ENCODE measurements around the gene GPR17.

The GPR17 gene, protein sequence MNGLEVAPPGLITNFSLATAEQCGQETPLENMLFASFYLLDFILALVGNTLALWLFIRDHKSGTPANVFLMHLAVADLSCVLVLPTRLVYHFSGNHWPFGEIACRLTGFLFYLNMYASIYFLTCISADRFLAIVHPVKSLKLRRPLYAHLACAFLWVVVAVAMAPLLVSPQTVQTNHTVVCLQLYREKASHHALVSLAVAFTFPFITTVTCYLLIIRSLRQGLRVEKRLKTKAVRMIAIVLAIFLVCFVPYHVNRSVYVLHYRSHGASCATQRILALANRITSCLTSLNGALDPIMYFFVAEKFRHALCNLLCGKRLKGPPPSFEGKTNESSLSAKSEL

GRCh38 chr2:127645395-127646291, at the start of gene GPR17:
GPR17 (plus strand) TSS chr2:127646153; CDS start chr2:127650736, 4,583 bp downstream.
- no peak for DNase-seq

GRCh38 chr2:127596311-127597045, 49.5 kb upstream of the GPR17 start:
- DNase-seq: no peak

- DNase-seq: no peak
These were observed 48.6 kb upstream of the GPR17 start for GRCh38 chr2:127597046-127597983.

DNA sequence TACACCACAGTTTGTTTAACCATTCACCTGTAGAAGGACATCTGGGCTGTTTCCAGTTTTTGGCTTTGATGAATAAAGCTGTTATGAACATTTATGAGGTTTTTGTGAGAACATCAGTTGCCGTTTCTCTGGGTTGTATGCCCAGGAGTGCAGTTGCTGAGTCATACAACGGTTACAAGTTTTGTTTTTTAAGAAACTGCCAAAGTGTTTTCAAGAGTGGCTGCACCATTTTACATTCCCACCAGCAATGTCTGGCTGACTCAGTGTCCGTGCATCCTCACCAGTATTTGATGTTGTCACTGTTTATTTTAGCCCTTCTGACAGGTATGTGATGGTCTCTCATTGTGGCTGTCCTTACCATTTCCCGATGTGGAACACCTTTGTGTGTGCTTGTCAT, 48.0 kb upstream of the GPR17 start:
- no peak for DNase-seq

DNA sequence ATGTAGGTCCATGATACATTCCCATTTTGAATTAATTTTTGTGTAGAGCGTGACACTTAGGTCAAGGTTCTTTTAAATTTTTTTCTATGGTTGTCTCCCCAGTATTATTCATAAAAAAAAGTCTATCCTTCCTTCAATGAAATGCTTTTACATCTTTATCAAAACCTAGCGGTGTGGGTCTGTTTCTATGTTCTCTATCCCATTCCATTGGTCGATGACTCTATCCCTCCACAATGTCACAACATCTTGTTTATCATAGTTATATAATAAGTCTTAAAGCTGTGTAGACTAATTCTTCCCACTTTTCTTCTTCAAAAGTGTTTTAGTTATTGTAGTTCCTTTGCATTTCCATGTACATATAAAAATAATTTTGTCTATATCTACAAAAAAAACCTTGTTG, 47.2 kb upstream of the GPR17 start:
- DNase-seq: no peak

- no peak for DNase-seq
These were observed 46.7 kb upstream of the GPR17 start for GRCh38 chr2:127599211-127599610.

GRCh38 chr2:127604986-127605385, 41.0 kb upstream of the GPR17 start:
- DNase-seq: no peak

DNA sequence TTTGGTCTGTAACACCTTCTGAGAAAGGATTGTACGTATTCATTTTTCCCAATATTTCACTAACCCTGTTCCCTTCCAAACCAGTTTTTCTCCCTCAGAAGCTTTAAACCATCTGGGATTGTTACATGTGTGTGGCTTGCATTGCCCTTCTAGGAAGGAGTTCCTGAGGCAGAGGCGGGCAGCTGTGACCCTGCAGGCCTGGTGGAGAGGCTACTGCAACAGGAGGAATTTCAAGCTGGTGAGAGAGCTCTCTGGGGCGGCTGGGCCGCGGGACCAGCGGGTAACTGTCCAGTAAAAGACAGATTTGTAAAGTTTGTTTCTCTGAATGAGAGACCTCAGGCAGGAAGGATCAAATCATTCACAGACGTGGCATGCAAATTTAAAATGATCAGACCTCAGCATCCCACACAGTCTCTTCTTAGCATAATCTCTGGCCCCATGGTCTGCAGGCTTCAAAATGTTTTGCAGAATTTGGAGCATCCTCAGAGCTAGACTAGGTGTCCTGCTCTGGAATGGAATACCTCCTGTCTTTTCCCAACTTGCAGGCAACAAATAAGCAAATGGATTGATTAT, 40.2 kb upstream of the GPR17 start:
- no peak for DNase-seq

- no peak for DNase-seq
These were observed 39.1 kb upstream of the GPR17 start for GRCh38 chr2:127606625-127607398.

DNA sequence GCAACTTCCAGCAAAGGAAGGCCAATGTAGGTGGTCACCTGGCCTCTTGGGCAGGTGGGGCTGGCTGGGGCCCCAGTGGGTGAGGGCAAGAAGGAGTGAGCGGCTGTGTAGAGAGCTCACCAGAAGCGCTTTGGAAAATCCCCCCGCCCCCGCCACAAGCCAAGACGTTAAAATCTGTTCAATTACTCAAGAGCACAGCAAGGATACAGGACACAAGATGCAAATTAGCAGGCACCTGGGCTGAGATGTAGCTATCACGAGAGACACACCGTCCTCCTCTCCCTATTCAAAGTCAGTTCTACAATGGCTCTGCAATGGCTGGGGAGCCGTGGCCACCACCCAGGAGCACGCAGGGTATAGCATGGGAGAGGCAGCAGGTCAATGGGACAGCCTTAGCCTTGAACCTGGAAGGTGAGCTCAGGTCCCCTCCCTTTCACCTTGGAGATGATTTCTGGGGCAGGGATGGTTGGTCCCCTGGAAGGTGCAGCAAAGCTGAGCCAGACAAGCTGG, 38.5 kb upstream of the GPR17 start:
- DNase-seq: no peak

DNA sequence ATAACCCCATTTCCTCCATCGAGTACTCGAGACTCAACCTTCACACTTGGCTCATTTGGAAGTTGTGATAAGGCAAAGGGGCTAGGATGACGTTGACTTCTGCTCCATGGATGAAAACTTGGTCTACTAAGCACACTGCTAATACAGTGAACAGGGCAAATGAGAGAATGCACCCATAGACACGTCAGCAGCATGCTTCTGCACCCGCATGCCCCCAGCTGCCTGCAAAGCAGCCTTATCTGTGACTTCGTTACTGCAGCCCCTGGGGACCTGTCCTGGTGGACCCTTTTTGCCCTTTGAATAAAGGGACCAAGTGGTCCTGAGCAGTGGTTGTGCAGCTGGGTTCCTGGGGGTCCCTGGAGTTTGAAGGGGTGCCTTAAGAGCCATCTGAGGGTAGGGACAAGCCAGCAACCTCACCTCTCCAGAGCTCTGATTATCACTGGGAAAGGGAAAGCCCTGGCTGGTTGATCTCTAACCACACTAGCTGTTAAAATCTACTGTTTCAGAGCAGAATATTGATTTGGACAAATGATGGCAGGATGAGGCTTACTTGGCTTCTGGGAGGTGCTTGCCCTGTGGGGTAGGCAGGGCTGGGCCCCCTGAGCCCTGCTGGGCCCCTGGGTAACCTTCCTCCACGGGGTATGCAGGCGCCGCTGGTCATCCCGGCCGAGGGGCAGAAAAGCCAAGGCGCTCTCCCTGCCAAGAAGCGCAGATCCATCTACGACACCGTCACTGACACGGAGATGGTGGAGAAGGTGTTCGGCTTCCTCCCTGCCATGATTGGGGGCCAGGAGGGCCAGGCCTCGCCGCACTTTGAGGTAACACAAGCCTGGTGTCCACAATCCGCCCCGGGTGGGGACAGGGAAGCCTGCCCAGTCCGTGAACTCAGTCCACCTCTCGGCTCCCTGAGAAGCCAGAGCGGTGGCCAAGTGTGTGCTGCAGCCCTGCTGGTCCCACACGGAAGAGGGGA, 37.6 kb upstream of the GPR17 start:
- DNase-seq: no peak

- DNase-seq: no peak
These were observed 36.8 kb upstream of the GPR17 start for GRCh38 chr2:127609031-127609751.

GRCh38 chr2:127609818-127610217, 36.1 kb upstream of the GPR17 start:
- DNase-seq: no peak

GRCh38 chr2:127610561-127610960, 35.4 kb upstream of the GPR17 start:
- no peak for DNase-seq

GRCh38 chr2:127611076-127611925, 34.7 kb upstream of the GPR17 start:
- no peak for DNase-seq

- DNase-seq: no peak
These were observed 33.7 kb upstream of the GPR17 start for GRCh38 chr2:127612111-127612822.

DNA sequence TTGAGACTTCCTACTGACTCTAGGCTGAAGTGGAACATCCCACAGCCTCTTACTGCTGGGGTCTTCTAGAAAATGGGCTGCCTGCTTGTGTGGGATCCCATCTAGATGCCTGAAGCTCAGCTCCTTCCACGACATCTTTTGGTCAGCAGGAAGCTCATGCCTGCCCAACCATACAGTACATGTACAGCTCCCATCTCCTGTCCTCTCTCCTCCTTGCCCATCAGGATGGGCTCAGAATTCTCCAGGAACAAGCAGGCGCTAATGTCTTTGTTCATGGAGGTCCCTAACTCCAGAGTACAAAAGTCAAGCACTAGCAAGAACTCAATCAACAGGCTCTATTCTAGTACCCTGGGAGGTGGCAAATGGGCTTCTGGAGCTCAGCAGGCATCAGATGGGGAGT, 31.7 kb upstream of the GPR17 start:
- DNase-seq: no peak

Data from left hindlimb (tissue), 1 donor.